ENCODE measurements around the gene PCLO.
"Not testable (repeated sequence)": the region's sequence is repeated elsewhere in the genome, so short reads cannot be mapped to it uniquely, and the experiment has no call there.

PCLO gene

DNA sequence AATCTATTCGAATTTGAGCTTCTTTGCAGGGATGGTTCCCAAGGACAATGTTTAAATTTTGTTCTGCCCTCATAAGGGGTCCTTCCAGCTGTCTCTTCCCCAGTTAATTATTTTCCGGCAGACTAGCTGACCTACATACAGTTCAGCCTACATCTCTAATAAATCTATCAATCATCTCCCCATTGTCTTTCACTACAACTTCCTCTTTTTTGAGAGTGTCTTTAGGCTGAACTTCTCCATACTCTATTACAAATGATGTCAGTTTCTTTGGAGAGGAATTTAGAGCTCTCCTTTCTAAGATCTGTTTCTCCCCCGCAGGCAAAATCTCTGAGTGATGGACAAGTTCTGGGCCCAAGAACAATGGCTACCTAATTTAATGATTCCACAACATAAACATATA lies 122.2 kb downstream of the PCLO start:
- H3K27me3 Mint-ChIP-seq, result no peaks in the 10 kb centered on the region
- ATAC-seq (replicated peaks) (no peak), DNase-seq (no peak)
- no peaks in the 10 kb centered on the region for H3K4me1 Mint-ChIP-seq
- H3K36me3 Mint-ChIP-seq, result no peaks in the 10 kb centered on the region
- no peak overlapping the region for H3K27ac Mint-ChIP-seq
- peaks cover 0 to 4% of the 10 kb centered on the region in 2 donors for H3K9me3 Mint-ChIP-seq
- no peak overlapping the region for H3K4me3 Mint-ChIP-seq

DNA sequence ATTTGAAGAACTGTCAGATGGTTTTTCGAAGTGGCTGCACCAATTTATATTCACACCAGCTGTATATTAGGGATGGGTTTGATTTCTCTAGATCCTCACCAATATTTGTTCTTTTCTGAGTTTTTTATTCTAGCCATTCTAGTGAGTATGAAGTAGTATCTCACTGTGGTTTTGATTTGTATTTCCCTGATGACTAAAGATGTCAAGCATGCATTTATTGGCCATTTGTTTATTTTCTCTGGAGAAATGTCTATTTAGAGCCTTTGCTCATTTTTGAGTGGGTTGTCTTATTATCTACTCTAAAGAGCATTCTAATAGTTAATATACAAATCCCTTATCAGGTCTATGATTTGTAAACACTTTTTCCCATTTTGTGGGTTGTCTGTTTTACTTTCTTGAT lies 123.9 kb downstream of the PCLO start:
- no peak overlapping the region for H3K27ac Mint-ChIP-seq
- H3K4me1 Mint-ChIP-seq, result no peaks in the 10 kb centered on the region
- H3K9me3 Mint-ChIP-seq, result peaks cover 0 to 4% of the 10 kb centered on the region in 2 donors
- H3K4me3 Mint-ChIP-seq, result no peak overlapping the region
- no peaks in the 10 kb centered on the region for H3K27me3 Mint-ChIP-seq
- no peak for DNase-seq
- no peaks in the 10 kb centered on the region for H3K36me3 Mint-ChIP-seq
- ATAC-seq (replicated peaks), result no peak

GRCh38 chr7:83036721-83037380 lies 125.8 kb downstream of the PCLO start:
- no peak overlapping the region for H3K4me3 Mint-ChIP-seq
- H3K36me3 Mint-ChIP-seq, result no peaks in the 10 kb centered on the region
- no peak for DNase-seq
- no peak for ATAC-seq (replicated peaks)
- no peaks in the 10 kb centered on the region for H3K4me1 Mint-ChIP-seq
- peaks cover 2 to 3% of the 10 kb centered on the region in 2 donors for H3K9me3 Mint-ChIP-seq
- no peaks in the 10 kb centered on the region for H3K27me3 Mint-ChIP-seq
- no peak overlapping the region for H3K27ac Mint-ChIP-seq

GRCh38 chr7:83036130-83036529 lies 126.6 kb downstream of the PCLO start:
- no peak overlapping the region for H3K4me3 Mint-ChIP-seq
- no peaks in the 10 kb centered on the region for H3K4me1 Mint-ChIP-seq
- DNase-seq (no peak), ATAC-seq (replicated peaks) (no peak)
- H3K36me3 Mint-ChIP-seq, result no peaks in the 10 kb centered on the region
- no peaks in the 10 kb centered on the region for H3K27me3 Mint-ChIP-seq
- H3K9me3 Mint-ChIP-seq, result peaks cover 2 to 8% of the 10 kb centered on the region in 2 donors
- H3K27ac Mint-ChIP-seq, result no peak overlapping the region

- no peaks in the 10 kb centered on the region for H3K4me1 Mint-ChIP-seq
- DNase-seq (no peak), ATAC-seq (replicated peaks) (no peak)
- H3K27me3 Mint-ChIP-seq, result no peaks in the 10 kb centered on the region
- H3K27ac Mint-ChIP-seq, result no peak overlapping the region
- H3K36me3 Mint-ChIP-seq, result no peaks in the 10 kb centered on the region
- no peak overlapping the region for H3K4me3 Mint-ChIP-seq
- peaks cover 0 to 8% of the 10 kb centered on the region in 2 donors for H3K9me3 Mint-ChIP-seq
Observed at GRCh38 chr7:83032195-83032594, 130.5 kb downstream of the PCLO start.

DNA sequence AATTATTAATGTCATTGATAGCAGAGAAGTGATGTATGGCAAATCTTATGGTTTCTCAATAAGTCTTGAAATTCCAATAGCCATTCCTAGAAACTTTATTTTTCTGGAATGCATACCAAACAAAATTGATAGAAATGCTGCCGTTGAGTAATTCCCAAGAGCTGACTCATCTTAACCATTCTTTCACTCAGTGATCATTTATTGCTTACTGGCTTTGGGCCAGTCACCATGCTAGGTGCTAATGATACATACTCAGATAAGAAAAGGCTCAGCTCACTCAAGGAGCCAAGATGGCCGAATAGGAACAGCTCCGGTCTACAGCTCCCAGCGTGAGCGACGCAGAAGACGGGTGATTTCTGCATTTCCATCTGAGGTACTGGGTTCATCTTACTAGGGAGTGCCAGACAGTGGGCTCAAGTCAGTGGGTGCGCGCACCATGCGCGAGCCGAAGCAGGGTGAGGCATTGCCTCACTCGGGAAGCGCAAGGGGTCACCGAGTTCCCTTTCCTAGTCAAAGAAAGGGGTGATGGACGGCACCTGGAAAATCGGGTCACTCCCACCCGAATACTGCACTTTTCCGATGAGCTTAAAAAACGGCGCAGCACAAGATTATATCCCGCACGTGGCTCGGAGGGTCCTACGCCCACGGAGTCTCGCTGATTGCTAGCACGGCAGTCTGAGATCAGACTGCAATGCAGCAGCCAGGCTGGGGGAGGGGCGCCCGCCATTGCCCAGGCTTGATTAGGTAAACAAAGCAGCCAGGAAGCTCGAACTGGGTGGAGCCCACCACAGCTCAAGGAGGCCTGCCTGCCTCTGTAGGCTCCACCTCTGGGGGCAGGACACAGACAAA lies 138.6 kb downstream of the PCLO start:
- H3K4me1 Mint-ChIP-seq; H3K4me3 Mint-ChIP-seq; H3K27ac Mint-ChIP-seq; ATAC-seq (replicated peaks); H3K9me3 Mint-ChIP-seq; DNase-seq; H3K36me3 Mint-ChIP-seq; H3K27me3 Mint-ChIP-seq: not testable (repeated sequence)

DNA sequence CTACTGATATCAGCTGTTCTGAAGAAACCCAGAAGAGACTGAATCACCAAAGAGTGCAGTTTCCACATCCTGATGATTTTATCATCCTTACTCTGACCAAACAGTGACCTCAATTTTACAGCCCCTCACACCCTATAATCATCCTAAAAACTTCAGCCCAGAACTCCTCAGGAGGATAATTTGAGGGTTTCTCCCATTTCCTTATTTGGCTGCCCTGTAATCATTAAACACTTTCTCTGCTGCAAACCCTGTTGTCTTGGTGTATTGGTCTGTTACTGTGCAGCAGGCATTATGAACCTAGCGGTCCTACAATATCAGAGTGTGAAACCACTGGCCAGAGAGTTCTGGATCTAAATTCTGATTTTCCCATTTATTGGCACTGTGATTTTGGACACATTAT lies 141.7 kb downstream of the PCLO start:
- DNase-seq, result no peak
- H3K27ac Mint-ChIP-seq, result no peak overlapping the region
- H3K4me1 Mint-ChIP-seq, result no peaks in the 10 kb centered on the region
- H3K9me3 Mint-ChIP-seq, result peaks cover 3 to 6% of the 10 kb centered on the region in 2 donors
- H3K36me3 Mint-ChIP-seq, result no peaks in the 10 kb centered on the region
- no peak for ATAC-seq (replicated peaks)
- no peak overlapping the region for H3K4me3 Mint-ChIP-seq
- H3K27me3 Mint-ChIP-seq, result no peaks in the 10 kb centered on the region

DNA sequence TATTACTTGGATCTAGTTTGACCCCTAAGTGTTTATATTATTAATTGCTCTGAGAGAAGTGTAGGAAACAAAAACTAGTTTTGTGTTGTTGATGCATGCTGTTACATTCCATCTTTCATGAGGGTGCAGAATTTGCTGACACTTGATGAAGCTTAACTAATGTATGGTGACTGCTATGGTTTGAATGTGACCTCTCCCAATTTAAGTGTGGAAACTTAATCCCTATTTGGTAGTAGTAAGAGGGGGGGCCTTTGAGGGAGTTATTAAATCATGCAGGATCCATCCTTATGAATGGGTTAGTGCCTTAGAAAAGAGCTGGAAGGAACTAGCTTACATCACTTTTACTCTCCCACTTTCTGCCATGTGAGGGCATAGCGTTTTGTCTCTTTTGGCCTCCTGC lies 142.5 kb downstream of the PCLO start:
- ATAC-seq (replicated peaks) (no peak), DNase-seq (no peak)
- Mint-ChIP-seq H3K4me3 (no peak overlapping the region), H3K9me3 (peaks cover 3 to 6% of the 10 kb centered on the region in 2 donors), H3K27ac (no peak overlapping the region), H3K27me3 (no peaks in the 10 kb centered on the region), H3K4me1 (no peaks in the 10 kb centered on the region), H3K36me3 (no peaks in the 10 kb centered on the region)

GRCh38 chr7:83015916-83016315 lies 146.8 kb downstream of the PCLO start:
- H3K27me3 Mint-ChIP-seq, result no peaks in the 10 kb centered on the region
- no peak overlapping the region for H3K4me3 Mint-ChIP-seq
- DNase-seq (no peak), ATAC-seq (replicated peaks) (no peak)
- H3K36me3 Mint-ChIP-seq, result no peaks in the 10 kb centered on the region
- H3K27ac Mint-ChIP-seq, result no peak overlapping the region
- peaks cover 0 to under 1% of the 10 kb centered on the region in 2 donors for H3K9me3 Mint-ChIP-seq
- no peaks in the 10 kb centered on the region for H3K4me1 Mint-ChIP-seq

- Mint-ChIP-seq H3K36me3 (no peaks in the 10 kb centered on the region), H3K9me3 (peaks cover 0 to 4% of the 10 kb centered on the region in 2 donors), H3K27ac (no peak overlapping the region), H3K4me3 (no peak overlapping the region), H3K4me1 (no peaks in the 10 kb centered on the region), H3K27me3 (no peaks in the 10 kb centered on the region)
- ATAC-seq (replicated peaks), result no peak
- no peak for DNase-seq
Observed at GRCh38 chr7:83014546-83014945, 148.1 kb downstream of the PCLO start.

DNA sequence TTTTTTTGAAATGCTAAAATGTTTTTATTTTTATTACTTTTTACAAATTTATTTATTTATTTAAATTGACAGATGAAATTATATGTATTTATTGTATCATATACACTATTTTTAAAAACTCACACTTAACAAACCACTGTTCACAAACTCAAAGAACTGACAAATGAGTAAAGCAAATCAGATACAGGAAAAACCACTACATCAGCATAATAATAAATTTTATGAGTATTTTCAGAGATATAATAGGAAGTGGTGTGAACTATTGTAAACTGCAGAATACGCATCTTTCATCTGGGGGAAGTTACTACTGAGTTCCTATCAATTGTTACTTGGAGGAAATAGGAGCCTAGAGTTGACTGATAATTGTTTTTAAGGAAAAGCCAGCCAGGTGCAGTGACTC lies 150.7 kb downstream of the PCLO start:
- no peaks in the 10 kb centered on the region for H3K36me3 Mint-ChIP-seq
- peaks cover 0 to 4% of the 10 kb centered on the region in 2 donors for H3K9me3 Mint-ChIP-seq
- no peak for DNase-seq
- H3K27me3 Mint-ChIP-seq, result no peaks in the 10 kb centered on the region
- H3K4me1 Mint-ChIP-seq, result no peaks in the 10 kb centered on the region
- ATAC-seq (replicated peaks), result no peak
- H3K27ac Mint-ChIP-seq, result no peak overlapping the region
- no peak overlapping the region for H3K4me3 Mint-ChIP-seq

- Mint-ChIP-seq H3K27ac (no peak overlapping the region), H3K4me3 (no peak overlapping the region), H3K4me1 (no peaks in the 10 kb centered on the region), H3K36me3 (no peaks in the 10 kb centered on the region), H3K9me3 (peaks cover 3 to 5% of the 10 kb centered on the region in 2 donors), H3K27me3 (no peaks in the 10 kb centered on the region)
- ATAC-seq (replicated peaks), result no peak
- no peak for DNase-seq
Observed at GRCh38 chr7:83005410-83005809, 157.3 kb downstream of the PCLO start.

DNA sequence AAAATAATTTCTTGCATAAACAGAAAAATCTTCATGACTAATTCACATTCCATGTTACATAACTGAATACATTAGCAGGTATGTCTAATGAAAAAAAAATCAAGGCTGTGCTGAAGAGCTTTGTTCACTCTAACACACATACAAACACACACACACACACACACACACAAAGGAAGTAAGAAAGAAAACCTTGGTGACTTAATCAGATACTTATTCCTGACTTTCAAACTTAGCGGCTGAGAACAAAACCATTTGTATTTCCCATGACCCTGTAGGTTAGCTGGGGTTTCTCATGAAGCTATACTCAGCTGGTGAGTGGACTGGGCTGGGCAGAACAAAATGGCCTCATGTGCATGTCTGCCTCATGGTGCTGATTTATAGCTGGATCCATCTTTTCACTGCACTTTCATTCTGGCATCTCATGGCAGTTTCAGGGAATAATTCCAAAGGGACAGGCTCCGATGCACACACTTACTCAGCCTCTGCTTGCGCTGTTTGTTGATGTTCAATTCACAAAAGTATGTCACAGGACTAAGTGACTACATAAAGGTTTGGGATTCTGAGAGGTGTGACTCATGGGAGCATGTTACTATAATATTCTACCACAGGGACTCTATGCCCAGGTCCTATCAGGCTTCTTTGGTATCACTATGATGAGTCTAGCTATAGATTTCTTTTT lies 161.2 kb downstream of the PCLO start:
- Mint-ChIP-seq H3K4me3 (no peak overlapping the region), H3K36me3 (no peaks in the 10 kb centered on the region), H3K27me3 (no peaks in the 10 kb centered on the region), H3K27ac (no peak overlapping the region), H3K9me3 (peaks cover 3 to 8% of the 10 kb centered on the region in 2 donors), H3K4me1 (no peaks in the 10 kb centered on the region)
- DNase-seq (no peak), ATAC-seq (replicated peaks) (no peak)

GRCh38 chr7:82998436-82998835 lies 164.2 kb downstream of the PCLO start:
- peaks cover 0 to 3% of the 10 kb centered on the region in 2 donors for H3K9me3 Mint-ChIP-seq
- no peak for DNase-seq
- ATAC-seq (replicated peaks), result no peak
- H3K27ac Mint-ChIP-seq, result no peak overlapping the region
- H3K27me3 Mint-ChIP-seq, result no peaks in the 10 kb centered on the region
- no peaks in the 10 kb centered on the region for H3K4me1 Mint-ChIP-seq
- no peak overlapping the region for H3K4me3 Mint-ChIP-seq
- H3K36me3 Mint-ChIP-seq, result no peaks in the 10 kb centered on the region

Measured in stimulated activated naive B cell treated with anti-CD40 and anti-IgM and Interleukin-4, amounts not matched to agents 10 μg/mL and 1 μg/mL and 100 μg/mL, for 72 hours (primary cell).